SJCRH30 (cell line): Measurements from ENCODE around the gene RUNX2. TPM values are rescaled to one million over a fixed set of nuclear protein-coding genes. Genes with fewer than 3 reads are reported as not detected.

ENCODE experiments used
- DNase-seq, 2 experiments: peaks; one replicate each; pipeline ENCODE4 v3.0.0-alpha.2; 2015 to 2020
- H3K27ac ChIP-seq: fragments of 250-450 bp; sonication (Bioruptor Pico); 2 replicates; pipeline ENCODE4 v1.5.1; 2020; ENCODE audit warnings: mild to moderate bottlenecking, moderate library complexity
- H3K27me3 ChIP-seq: fragments of 250-450 bp; sonication (Bioruptor Pico); 2 replicates; pipeline ENCODE4 v1.5.1; 2020; ENCODE audit warnings: mild to moderate bottlenecking, moderate library complexity
- H3K36me3 ChIP-seq: fragments of 250-450 bp; sonication (Bioruptor Pico); 2 replicates; pipeline ENCODE4 v1.5.1; 2020; ENCODE audit warnings: mild to moderate bottlenecking, moderate library complexity
- H3K4me1 ChIP-seq: fragments of 250-450 bp; sonication (Bioruptor Pico); 2 replicates; pipeline ENCODE4 v1.5.1; 2020; ENCODE audit warnings: mild to moderate bottlenecking, moderate library complexity
- H3K4me3 ChIP-seq: fragments of 250-450 bp; sonication (Bioruptor Pico); 2 replicates; pipeline ENCODE4 v1.5.1; 2020; ENCODE audit warnings: mild to moderate bottlenecking, moderate library complexity
- H3K9me3 ChIP-seq: fragments of 250-450 bp; sonication (Bioruptor Pico); replicated peaks from 2 replicates; pipeline ENCODE4 v1.5.1; 2020; ENCODE audit warnings: mild to moderate bottlenecking, moderate library complexity
- total RNA-seq: library from RNA; depleted of rRNA; stranded (reverse); fragments of >200 nt; shearing (Covaris generic); gene quantifications from 2 replicates; pipeline ENCODE4 v1.2.3, GENCODE V29; 2014

Gene RUNX2
- total RNA-seq, 1 experiment from 2014 or later = 50.5 TPM

DNA sequence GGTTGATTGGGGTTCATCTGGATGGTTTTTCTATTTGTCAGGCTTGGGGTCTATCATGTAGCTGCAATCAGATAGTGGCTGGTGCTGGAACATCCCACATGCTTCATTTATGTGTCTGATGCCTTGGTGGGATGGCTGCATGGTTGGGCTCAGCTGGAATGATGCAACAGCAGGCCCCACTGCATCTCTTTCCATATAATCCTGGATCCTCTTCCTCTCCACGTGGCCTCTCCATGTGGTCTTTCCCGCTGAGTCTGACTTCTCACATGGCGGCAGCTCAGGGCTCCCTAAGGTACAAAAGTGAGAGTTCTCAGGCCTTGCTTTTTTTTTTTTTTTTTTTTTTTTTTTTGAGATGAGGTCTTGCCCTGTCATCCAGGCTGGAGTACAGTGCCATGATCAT, 114.6 kb downstream of the RUNX2 start:
- DNase-seq = no peak
- H3K9me3 ChIP-seq = no peaks in the 10 kb centered on the region
- no peak overlapping the region for H3K27ac ChIP-seq
- peaks cover 94% of the 10 kb centered on the region for H3K36me3 ChIP-seq
- no peaks in the 10 kb centered on the region for H3K27me3 ChIP-seq
- no peak overlapping the region for H3K4me3 ChIP-seq
- H3K4me1 ChIP-seq = peaks cover 46% of the 10 kb centered on the region

GRCh38 chr6:45445364-45445748, 117.2 kb downstream of the RUNX2 start:
- H3K27ac ChIP-seq = peak overlapping the region; percentile 79
- no peak for DNase-seq

GRCh38 chr6:45445749-45446549, 117.8 kb downstream of the RUNX2 start:
- Histone ChIP-seq H3K4me3 (no peak overlapping the region), H3K27me3 (no peaks in the 10 kb centered on the region), H3K4me1 (peaks cover 32% of the 10 kb centered on the region), H3K9me3 (no peaks in the 10 kb centered on the region), H3K36me3 (peaks cover 94% of the 10 kb centered on the region), H3K27ac (peak overlapping the region; percentile 79)
- DNase-seq = peak; percentile 89 to 96

More at GRCh38 chr6:45445364-45445748, 117.2 kb downstream of the RUNX2 start:
- Histone ChIP-seq H3K4me3 (no peak overlapping the region), H3K4me1 (peaks cover 32% of the 10 kb centered on the region), H3K36me3 (peaks cover 94% of the 10 kb centered on the region), H3K9me3 (no peaks in the 10 kb centered on the region), H3K27me3 (no peaks in the 10 kb centered on the region)

- H3K9me3 ChIP-seq = no peaks in the 10 kb centered on the region
- no peaks in the 10 kb centered on the region for H3K27me3 ChIP-seq
- H3K27ac ChIP-seq = peak overlapping the region; percentile 79
- H3K36me3 ChIP-seq = peaks cover 94% of the 10 kb centered on the region
- no peak for DNase-seq
- peaks cover 35% of the 10 kb centered on the region for H3K4me1 ChIP-seq
- H3K4me3 ChIP-seq = no peak overlapping the region
Observed at GRCh38 chr6:45447005-45447404, 118.9 kb downstream of the RUNX2 start.

- peaks cover 94% of the 10 kb centered on the region for H3K36me3 ChIP-seq
- no peaks in the 10 kb centered on the region for H3K9me3 ChIP-seq
- H3K4me3 ChIP-seq = no peak overlapping the region
- peaks cover 43% of the 10 kb centered on the region for H3K4me1 ChIP-seq
- DNase-seq = no peak
- H3K27me3 ChIP-seq = no peaks in the 10 kb centered on the region
- H3K27ac ChIP-seq = no peak overlapping the region; the same call in 1 of the 2 replicates
Observed at GRCh38 chr6:45447716-45448115, 119.6 kb downstream of the RUNX2 start.

GRCh38 chr6:45448417-45449389, 120.6 kb downstream of the RUNX2 start:
- Histone ChIP-seq H3K4me3 (no peak overlapping the region), H3K4me1 (peaks cover 52% of the 10 kb centered on the region), H3K27me3 (no peaks in the 10 kb centered on the region), H3K9me3 (no peaks in the 10 kb centered on the region), H3K36me3 (peaks cover 96% of the 10 kb centered on the region), H3K27ac (no peak overlapping the region)
- DNase-seq = no peak

GRCh38 chr6:45450132-45450531, 122.0 kb downstream of the RUNX2 start:
- Histone ChIP-seq H3K27ac (no peak overlapping the region), H3K27me3 (no peaks in the 10 kb centered on the region), H3K4me1 (peaks cover 52% of the 10 kb centered on the region), H3K9me3 (no peaks in the 10 kb centered on the region), H3K4me3 (no peak overlapping the region), H3K36me3 (peaks cover 90% of the 10 kb centered on the region)
- DNase-seq = no peak

- no peaks in the 10 kb centered on the region for H3K27me3 ChIP-seq
- H3K4me1 ChIP-seq = peaks cover 47% of the 10 kb centered on the region
- no peaks in the 10 kb centered on the region for H3K9me3 ChIP-seq
- no peak overlapping the region for H3K4me3 ChIP-seq
- no peak overlapping the region for H3K27ac ChIP-seq
- H3K36me3 ChIP-seq = peaks cover 92% of the 10 kb centered on the region
- no peak for DNase-seq
Observed at GRCh38 chr6:45450831-45451230, 122.7 kb downstream of the RUNX2 start.

DNA sequence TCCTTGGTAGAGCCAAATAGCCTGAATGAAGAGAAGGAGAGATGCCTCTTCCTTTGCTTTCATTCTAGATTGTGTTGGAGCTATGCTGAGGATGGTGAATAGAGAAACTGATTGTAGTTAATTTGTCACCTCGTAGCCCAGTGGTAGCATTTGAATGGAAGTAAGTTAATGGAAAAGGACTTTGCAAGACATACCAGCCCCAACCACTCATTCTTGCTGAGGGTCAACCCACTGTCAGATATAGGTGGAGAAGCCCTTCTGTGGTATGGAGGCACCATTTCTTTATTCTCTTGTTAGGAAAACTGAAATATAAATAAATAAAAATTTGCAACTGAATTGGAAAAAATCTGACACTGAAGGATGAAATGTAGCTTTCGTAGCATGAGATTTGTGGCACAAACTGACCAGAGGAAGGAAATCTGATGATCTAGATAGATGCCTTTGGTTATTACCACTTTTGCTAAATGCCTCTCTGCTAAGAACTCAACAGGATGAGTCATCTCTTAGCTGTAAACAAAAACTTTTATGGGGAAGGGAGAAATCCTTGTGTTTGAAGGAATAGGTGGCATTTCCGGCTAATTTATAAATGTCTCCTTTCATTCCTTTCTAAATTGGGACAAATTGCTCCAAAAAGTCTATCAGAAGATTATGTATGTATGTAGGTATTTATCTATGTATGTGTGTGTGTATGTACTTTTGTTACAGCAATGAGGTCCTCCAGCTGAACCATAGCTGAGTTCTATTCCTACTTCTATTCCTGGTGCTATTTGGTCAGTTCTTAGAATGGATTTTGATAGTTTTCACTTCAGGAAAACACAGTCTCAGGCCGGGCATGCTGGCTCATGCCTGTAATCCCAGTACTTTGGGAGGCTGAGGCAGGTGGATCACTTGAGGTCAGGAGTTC, 126.1 kb downstream of the RUNX2 start:
- Histone ChIP-seq H3K4me1 (peaks cover 29% of the 10 kb centered on the region), H3K27me3 (no peaks in the 10 kb centered on the region), H3K4me3 (no peak overlapping the region), H3K27ac (no peak overlapping the region), H3K9me3 (no peaks in the 10 kb centered on the region), H3K36me3 (peaks cover 92% of the 10 kb centered on the region)
- no peak for DNase-seq

DNA sequence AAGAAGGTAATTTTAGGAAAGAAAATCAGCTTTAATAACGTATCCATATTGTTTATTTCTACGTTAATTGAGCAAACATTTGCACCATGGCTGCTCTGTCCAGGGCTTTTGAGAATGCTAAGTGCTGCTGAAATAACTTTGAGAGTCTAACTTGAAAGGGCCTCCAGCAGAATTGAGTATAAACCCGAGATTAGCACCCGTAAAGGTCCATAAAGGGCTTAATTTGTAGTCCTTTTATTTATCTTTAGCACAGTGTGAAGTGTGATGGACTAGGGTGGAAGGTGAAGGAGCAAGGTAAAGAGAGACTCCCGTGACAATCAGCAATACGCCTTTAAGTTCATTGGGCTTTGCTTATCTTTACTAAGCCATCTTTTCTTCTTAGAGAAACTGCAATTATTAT, 127.3 kb downstream of the RUNX2 start:
- Histone ChIP-seq H3K9me3 (no peaks in the 10 kb centered on the region), H3K4me3 (no peak overlapping the region), H3K27ac (no peak overlapping the region), H3K4me1 (peaks cover 29% of the 10 kb centered on the region), H3K27me3 (no peaks in the 10 kb centered on the region), H3K36me3 (peaks cover 92% of the 10 kb centered on the region)
- no peak for DNase-seq

DNA sequence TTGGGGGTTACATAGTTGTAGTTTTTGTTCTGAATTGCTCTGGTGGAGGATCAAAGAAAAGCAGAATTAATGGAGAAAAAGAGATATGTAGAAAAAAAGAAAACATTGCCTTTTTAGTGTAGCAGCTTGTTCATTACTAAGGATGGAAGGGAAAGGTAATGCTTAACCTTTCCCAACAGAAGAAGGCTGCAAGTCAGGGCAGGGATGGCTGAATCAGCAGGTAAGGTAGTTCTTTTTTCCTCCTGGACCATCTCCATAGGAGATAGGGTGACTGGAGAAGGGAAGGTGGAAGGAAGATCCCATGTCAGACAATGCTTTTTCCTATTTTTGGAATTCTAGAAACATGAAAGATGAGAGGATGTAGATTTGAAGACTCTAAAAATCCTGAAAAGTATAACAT, 129.0 kb downstream of the RUNX2 start:
- no peaks in the 10 kb centered on the region for H3K9me3 ChIP-seq
- no peak overlapping the region for H3K4me3 ChIP-seq
- H3K27ac ChIP-seq = no peak overlapping the region
- peaks cover 25% of the 10 kb centered on the region for H3K4me1 ChIP-seq
- H3K27me3 ChIP-seq = no peaks in the 10 kb centered on the region
- no peak for DNase-seq
- peaks cover 87% of the 10 kb centered on the region for H3K36me3 ChIP-seq

- H3K4me1 ChIP-seq = peaks cover 9% of the 10 kb centered on the region
Observed at GRCh38 chr6:45458672-45459071, 130.5 kb downstream of the RUNX2 start.

DNA sequence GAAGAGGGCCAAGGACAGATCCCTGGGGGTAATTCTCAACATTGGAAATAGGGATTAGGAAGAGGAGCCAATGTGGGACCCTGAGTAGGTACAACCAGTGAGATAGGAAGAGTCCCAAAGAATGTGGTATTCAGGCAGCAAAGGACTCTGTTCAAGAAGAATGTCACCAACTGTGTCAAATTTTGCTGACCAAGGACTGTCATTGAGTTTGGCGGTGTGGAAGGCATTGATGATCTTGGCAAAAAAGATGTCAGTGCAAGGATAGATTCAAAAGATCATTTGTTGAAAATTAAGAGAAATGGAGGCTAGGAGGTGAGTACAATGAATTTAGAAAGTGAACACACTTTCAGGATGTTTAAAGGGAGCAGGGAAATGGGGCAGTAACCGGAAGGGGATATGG, 132.0 kb downstream of the RUNX2 start:
- Histone ChIP-seq H3K4me3 (no peak overlapping the region), H3K4me1 (no peaks in the 10 kb centered on the region), H3K27me3 (no peaks in the 10 kb centered on the region; the same call in 1 of the 2 replicates), H3K36me3 (peaks cover 82% of the 10 kb centered on the region), H3K27ac (no peak overlapping the region), H3K9me3 (no peaks in the 10 kb centered on the region; the same call in 1 of the 2 replicates)
- DNase-seq = no peak

More at GRCh38 chr6:45458672-45459071, 130.5 kb downstream of the RUNX2 start:
- Histone ChIP-seq H3K27ac (no peak overlapping the region), H3K36me3 (peaks cover 87% of the 10 kb centered on the region), H3K4me3 (no peak overlapping the region), H3K9me3 (no peaks in the 10 kb centered on the region; the same call in 1 of the 2 replicates), H3K27me3 (no peaks in the 10 kb centered on the region; the same call in 1 of the 2 replicates)
- DNase-seq = no peak

- no peaks in the 10 kb centered on the region; the same call in 1 of the 2 replicates for H3K27me3 ChIP-seq
- H3K4me3 ChIP-seq = no peak overlapping the region
- peaks cover 77% of the 10 kb centered on the region for H3K36me3 ChIP-seq
- 0 out of 2 replicates have a peak, but pooled peaks cover 2% of the 10 kb centered on the region for H3K4me1 ChIP-seq
- no peaks in the 10 kb centered on the region; the same call in 1 of the 2 replicates for H3K9me3 ChIP-seq
- no peak for DNase-seq
- H3K27ac ChIP-seq = no peak overlapping the region
Observed at GRCh38 chr6:45461486-45461885, 133.4 kb downstream of the RUNX2 start.
